ENCODE results near the gene NEUROG3. TPM values are rescaled to one million over a fixed set of nuclear protein-coding genes. Genes with fewer than 3 reads are reported as not detected.

NEUROG3 gene
- total RNA-seq, 1 donor from 2014 or later, result not detected

GRCh38 chr10:69562731-69563254 lies 10.4 kb downstream of the NEUROG3 start:
- Histone ChIP-seq H3K9me3 (replicated peaks) (no peaks in the 10 kb centered on the region), H3K4me1 (no peaks in the 10 kb centered on the region), H3K27ac (replicated peaks) (no peak overlapping the region), H3K36me3 (no peaks in the 10 kb centered on the region), H3K27me3 (ENCODE audit: low read depth) (peaks cover 85% of the 10 kb centered on the region), H3K4me3 (no peak overlapping the region)
- intact Hi-C loops (cut with micrococcal nuclease), result no loop called here
- no peak for DNase-seq
- TF ChIP-seq CTCF (IDR thresholded peaks at IDR 0.05; ENCODE audit: borderline replicate concordance), result no peak

GRCh38 chr10:69559525-69559924 lies 13.7 kb downstream of the NEUROG3 start:
- no peaks in the 10 kb centered on the region for H3K9me3 ChIP-seq (replicated peaks)
- peaks cover 73% of the 10 kb centered on the region for H3K27me3 ChIP-seq (ENCODE audit: low read depth)
- TF ChIP-seq CTCF (IDR thresholded peaks at IDR 0.05; ENCODE audit: borderline replicate concordance), result no peak
- no peaks in the 10 kb centered on the region for H3K4me1 ChIP-seq
- intact Hi-C loops (cut with micrococcal nuclease), result no loop called here
- no peak for DNase-seq
- H3K4me3 ChIP-seq, result no peak overlapping the region
- H3K36me3 ChIP-seq, result no peaks in the 10 kb centered on the region
- no peak overlapping the region for H3K27ac ChIP-seq (replicated peaks)

GRCh38 chr10:69558559-69558958 lies 14.7 kb downstream of the NEUROG3 start:
- no peak for TF ChIP-seq CTCF (IDR thresholded peaks at IDR 0.05; ENCODE audit: borderline replicate concordance)
- H3K27ac ChIP-seq (replicated peaks), result no peak overlapping the region
- no peaks in the 10 kb centered on the region for H3K9me3 ChIP-seq (replicated peaks)
- H3K4me1 ChIP-seq, result no peaks in the 10 kb centered on the region
- intact Hi-C loops (cut with micrococcal nuclease), result no loop called here
- no peak for DNase-seq
- no peak overlapping the region for H3K4me3 ChIP-seq
- no peaks in the 10 kb centered on the region for H3K36me3 ChIP-seq
- peaks cover 72% of the 10 kb centered on the region for H3K27me3 ChIP-seq (ENCODE audit: low read depth)

GRCh38 chr10:69554611-69555010 lies 18.6 kb downstream of the NEUROG3 start:
- intact Hi-C loops (cut with micrococcal nuclease), result no loop called here
- Histone ChIP-seq H3K27ac (replicated peaks) (no peak overlapping the region), H3K36me3 (no peaks in the 10 kb centered on the region), H3K4me1 (no peaks in the 10 kb centered on the region), H3K4me3 (no peak overlapping the region), H3K27me3 (ENCODE audit: low read depth) (peaks cover 67% of the 10 kb centered on the region), H3K9me3 (replicated peaks) (peaks cover 19% of the 10 kb centered on the region)
- DNase-seq, result no peak
- TF ChIP-seq CTCF (IDR thresholded peaks at IDR 0.05; ENCODE audit: borderline replicate concordance), result no peak

- intact Hi-C loops (cut with micrococcal nuclease), result no loop called here
- peaks cover 3% of the 10 kb centered on the region for H3K36me3 ChIP-seq
- no peaks in the 10 kb centered on the region for H3K4me1 ChIP-seq
- no peak for DNase-seq
- TF ChIP-seq CTCF (IDR thresholded peaks at IDR 0.05; ENCODE audit: borderline replicate concordance), result no peak
- H3K9me3 ChIP-seq (replicated peaks), result peaks cover 30% of the 10 kb centered on the region
- H3K27me3 ChIP-seq (ENCODE audit: low read depth), result peaks cover 56% of the 10 kb centered on the region
- no peak overlapping the region for H3K27ac ChIP-seq (replicated peaks)
- H3K4me3 ChIP-seq, result no peak overlapping the region
Measured at GRCh38 chr10:69553328-69553727, 19.9 kb downstream of the NEUROG3 start.

Data from left ventricle myocardium inferior (tissue), 1 donor.